ENCODE data around the gene HCN3.
"Not testable (repeated sequence)": the region's sequence is repeated elsewhere in the genome, so short reads cannot be mapped to it uniquely, and the experiment has no call there.

The HCN3 gene

DNA sequence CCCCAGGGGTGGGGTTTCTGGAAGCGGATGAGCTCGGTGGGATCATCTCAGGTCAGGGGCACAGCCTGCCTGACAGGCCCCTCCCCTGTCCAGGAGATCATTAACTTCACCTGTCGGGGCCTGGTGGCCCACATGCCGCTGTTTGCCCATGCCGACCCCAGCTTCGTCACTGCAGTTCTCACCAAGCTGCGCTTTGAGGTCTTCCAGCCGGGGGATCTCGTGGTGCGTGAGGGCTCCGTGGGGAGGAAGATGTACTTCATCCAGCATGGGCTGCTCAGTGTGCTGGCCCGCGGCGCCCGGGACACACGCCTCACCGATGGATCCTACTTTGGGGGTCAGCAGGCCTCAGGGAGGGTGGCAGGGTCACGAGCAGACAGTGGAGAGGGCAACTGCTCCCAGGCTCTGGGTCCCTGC lies 8.4 kb downstream of the HCN3 start:
- no peak for DNase-seq

DNA sequence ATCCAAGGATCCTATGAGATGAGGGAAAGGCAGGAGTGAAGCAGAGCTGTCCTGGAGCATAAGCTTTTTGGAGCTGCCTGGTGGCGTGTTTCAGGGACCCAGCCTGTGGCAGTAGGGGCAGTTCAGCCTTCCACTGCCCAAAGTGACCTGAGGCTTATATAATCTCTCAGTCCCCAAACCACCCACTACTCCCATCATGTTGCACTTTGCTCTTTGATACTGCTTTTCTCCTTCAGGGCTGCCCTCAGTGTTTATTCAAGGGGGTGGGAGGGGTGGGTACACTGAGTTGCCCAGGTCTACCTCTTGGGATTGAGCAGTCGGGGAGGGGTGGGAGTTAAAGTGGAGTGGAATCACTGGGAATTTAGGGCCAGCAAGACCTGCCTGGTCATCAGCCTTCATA lies 9.3 kb downstream of the HCN3 start:
- no peak for DNase-seq

DNA sequence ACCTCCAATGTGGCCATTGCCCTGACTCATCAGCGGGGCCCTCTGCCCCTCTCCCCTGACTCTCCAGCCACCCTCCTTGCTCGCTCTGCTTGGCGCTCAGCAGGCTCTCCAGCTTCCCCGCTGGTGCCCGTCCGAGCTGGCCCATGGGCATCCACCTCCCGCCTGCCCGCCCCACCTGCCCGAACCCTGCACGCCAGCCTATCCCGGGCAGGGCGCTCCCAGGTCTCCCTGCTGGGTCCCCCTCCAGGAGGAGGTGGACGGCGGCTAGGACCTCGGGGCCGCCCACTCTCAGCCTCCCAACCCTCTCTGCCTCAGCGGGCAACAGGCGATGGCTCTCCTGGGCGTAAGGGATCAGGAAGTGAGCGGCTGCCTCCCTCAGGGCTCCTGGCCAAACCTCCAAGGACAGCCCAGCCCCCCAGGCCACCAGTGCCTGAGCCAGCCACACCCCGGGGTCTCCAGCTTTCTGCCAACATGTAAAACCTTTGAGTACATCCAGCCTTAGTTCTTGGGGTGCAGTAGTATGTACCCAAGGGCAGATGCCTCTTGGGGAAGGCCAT lies 10.8 kb downstream of the HCN3 start:
- no peak for DNase-seq

DNA sequence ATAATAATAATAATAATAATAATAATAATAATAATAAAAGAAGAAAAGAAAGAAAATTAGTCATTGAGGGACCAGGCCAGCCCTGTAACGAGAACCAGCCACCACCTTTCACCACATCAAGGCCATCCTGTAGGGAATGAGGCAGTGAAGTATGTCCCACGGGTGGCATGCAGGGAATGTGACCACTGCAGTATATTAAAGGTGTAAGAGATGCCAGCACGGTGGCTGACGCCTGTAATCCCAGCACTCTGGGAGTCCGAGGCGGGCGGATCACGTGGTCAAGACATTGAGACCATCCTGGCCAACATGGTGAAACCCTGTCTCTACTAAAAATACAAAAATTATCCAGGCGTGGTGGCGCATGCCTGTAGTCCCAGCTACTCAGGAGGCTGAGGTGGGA lies 13.7 kb downstream of the HCN3 start:
- not testable (repeated sequence) for DNase-seq

- DNase-seq, result no peak
Measured at GRCh38 chr1:155293086-155293749, 16.0 kb downstream of the HCN3 start.

DNA sequence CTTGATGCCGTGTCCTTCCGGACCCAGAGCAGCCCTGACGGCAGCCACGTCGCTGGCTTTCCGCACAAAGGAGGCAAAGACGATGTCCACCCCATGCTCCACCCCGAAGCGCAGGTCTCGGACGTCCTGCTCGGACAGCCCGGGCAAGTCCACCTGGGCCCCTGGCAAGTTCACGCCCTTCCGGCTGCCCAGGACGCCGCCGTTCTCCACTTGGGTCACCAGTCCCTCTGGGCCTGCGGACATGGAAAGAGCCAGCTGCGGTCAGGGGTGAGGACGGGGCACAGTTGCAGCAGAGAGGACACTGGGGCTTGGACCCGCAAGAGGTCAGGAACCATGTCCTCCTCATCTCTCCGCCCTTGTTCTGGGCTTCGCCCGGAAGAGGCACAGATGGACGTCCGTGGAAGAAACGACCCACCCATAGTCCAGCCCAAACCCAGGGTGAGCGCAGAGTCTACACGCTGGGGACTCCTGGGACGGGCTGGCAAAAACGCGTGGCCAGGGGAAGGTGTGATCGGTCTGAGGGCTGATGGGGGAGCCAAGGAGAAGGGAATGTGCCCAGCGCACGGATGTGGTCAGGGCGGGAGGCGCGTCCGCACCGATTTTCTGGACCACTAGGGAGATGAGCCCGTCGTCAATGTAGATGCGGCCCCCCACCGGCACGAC lies 17.4 kb downstream of the HCN3 start:
- no peak for DNase-seq

- no peak for DNase-seq
Measured at GRCh38 chr1:155295183-155295941, 18.1 kb downstream of the HCN3 start.

DNA sequence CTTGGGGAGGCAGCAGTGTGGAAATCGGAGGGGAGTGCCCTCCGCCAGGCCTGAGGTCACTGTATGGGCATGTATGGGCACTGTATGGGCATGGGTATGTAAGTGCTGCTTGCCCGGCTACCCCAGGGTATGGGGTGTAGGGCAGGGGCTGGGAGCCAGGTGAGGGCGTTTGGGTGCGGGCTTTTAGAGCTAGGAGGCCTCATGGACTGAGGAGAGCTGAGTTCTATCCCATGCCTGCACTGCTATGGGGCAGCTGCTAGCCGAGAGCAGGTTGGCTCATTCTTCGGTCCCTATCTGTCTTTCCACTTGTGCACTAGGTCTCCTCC lies 18.6 kb downstream of the HCN3 start:
- no peak for DNase-seq

DNA sequence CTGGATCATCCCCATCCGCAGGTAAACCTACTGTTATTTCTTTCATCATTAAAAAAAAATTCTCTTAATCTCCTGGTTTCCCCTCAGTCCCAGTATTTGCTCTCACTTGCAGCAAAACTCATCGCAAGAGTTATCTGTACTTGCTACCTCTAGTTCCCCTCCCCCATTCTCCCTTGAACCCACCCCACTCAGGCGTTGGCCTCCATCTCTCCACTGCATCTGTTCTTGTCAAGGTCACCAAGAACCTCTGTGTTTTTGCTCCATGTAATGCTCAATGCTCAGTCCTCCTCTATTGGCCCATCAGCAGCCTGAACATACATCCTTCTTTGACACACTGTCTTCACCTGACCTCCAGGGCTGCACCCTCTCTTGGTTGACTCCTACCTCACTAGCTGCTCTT lies 19.4 kb downstream of the HCN3 start:
- DNase-seq, result no peak

GRCh38 chr1:155297384-155297783 lies 20.1 kb downstream of the HCN3 start:
- no peak for DNase-seq

DNA sequence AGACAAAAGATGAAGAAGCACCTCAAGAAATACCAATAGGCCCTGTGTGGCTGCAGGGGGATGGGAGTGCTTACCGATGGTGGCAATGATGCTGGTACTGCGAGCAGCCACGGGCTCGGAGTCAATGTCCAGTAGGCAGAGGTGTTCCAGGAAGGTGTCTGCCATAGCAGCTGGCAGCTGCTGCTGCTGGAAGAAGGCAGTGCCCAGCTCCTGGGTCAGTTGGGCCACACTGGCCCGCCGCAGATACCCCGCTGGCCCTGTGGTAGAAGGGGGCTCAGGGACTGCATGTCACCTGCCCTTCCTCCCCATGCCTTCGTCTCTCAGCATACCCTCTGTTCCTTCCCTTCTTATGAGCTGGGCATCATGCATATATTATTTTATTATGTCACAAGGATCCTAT lies 22.8 kb downstream of the HCN3 start:
- no peak for DNase-seq

DNA sequence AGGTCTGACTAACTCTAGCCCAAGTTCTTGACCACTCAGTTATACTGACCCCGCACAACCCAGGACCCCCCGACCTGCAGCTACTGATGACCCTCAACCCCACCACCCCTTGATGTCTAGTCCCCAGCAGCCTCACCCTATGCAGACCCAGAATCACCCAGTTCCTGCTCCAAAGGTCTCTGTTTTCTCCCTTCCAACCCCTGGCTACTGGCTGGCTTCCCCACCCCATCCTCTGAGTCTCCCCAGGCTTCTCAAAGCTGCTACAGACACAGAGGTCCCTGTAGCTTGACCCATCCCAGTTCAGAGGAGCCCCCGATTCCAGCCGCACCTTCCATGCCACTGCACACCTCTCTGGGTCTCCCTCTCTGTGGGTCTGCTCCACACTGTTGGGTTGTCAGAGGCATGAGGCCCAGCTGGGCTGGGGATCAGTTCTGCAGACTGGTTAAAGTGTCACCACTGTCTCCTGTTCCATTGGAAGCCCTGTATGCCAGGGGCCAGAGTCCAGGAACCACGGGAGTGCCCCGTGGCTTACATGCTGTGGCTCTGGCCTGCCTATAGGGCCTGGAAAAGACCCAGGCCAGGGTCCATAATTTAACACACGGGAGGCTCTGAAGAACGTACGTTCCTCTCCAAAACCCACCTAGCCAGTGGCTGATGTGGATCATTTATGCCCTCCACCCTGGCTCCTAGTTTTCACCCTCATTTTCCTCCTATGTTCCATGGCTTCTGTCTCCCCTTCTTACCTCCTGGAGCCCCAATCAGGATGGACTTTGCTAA lies 23.5 kb downstream of the HCN3 start:
- no peak for DNase-seq

DNA sequence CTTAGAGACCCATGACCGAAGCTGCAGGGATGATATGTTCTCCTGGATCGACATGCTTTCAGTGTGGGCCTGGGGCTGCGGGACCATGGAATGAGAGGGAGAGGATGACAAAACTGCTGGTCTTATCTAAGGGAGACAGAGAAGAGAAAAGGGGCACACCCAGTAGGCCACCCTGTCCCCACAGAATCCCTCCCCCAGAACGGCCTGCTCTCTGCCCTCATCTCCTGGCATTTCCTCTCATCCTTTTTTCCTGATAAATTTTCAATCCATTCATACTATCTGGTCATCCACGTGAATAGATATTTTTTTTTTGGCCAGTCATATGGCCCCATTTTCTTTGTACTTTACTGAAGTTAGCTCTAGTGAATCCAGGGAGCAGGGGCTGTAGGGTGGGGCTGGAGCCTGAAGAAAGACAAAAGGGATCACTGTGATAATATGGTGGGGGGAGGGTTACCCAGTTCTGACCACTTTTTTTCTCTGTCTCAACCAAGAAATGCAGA lies 24.1 kb downstream of the HCN3 start, which contains the start of gene PKLR:
Gene PKLR, minus strand, starts transcription at position 97 of the 500 bp plus-strand sequence. Its CDS starts 43 bp downstream, at position 54.
- no peak for DNase-seq

GRCh38 chr1:155304558-155305063 lies 27.3 kb downstream of the HCN3 start:
- DNase-seq, result no peak

DNA sequence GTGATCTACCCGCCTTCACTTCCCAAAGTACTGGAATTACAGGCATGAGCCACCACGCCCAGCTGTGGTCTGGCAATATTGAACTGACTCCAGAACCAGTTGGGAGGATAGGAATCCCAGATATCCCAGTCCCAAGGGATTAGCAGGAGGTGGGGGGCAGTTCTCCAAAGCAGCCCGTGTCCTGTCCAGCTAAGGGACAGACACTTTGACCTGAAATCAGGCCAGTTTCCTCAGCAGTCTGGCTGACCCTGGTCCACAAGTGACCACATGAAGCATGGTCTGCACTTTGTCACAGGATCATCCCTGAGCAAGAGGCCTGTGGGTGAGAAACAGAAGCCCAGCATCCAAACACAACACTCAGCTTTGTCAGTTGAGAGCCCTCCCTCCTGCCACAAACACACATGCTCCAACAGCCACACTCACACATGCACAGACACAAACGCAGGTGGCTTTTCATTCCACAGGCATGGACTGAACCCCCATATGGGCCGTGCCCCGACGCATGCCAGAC lies 28.7 kb downstream of the HCN3 start:
- DNase-seq, result no peak

GRCh38 chr1:155307247-155307740 lies 30.0 kb downstream of the HCN3 start:
- peak; percentile 27 to 39 for DNase-seq

GRCh38 chr1:155308493-155309422 lies 31.5 kb downstream of the HCN3 start, which contains the start of gene FDPS:
Gene FDPS, plus strand, starts transcription at chr1:155308866. Its CDS starts 924 bp downstream, at chr1:155309790.
- peak; percentile 98 to 99 for DNase-seq

- no peak for DNase-seq
Measured at GRCh38 chr1:155309423-155310021, 32.3 kb downstream of the HCN3 start.

DNA sequence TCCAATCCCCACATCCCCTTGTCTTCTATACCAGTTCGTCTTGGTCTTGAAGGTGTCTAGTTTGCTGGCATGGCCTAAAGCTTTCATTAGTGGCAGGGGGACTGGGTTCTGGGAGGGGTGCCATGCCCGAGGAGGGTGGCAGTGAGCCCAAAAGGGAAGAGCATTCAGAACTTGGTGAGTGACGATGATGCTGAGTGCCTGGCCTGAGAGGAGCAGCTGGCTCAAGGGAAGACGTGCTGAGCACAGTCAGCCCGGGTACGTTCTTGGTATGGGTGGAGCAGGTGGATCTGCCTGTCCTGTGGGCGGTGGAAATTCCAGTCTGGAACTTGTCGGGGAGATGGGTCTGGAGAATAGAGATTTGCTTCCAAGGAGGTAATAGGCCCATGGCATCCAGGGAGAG lies 36.0 kb downstream of the HCN3 start:
- DNase-seq, result no peak

DNA sequence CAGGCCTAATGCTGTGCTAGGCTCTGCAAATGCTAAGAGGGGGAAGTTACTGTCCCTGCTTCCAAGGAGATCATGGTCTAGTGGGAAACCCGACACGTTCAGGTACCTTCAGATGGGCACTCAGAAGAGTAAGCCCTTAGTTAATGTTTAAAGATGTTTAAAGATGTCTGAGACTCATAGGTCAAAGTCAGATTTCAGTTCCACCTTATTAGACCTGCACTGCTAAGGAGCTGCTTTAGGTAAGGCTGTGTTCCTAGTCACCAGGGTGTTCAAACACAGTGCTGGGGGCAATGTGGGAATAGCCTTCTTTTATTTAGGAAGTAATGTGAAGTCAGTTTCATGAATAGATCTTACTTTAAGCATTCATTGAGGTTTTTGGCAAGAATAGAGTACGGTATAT lies 39.7 kb downstream of the HCN3 start:
- no peak for DNase-seq

Measured in inflammatory macrophage treated with lipopolysaccharide for 1 hour (primary cell).